Measurements from ENCODE around the gene LAIR2. TPM values are rescaled to one million over a fixed set of nuclear protein-coding genes. Genes with fewer than 3 reads are reported as not detected.

Gene LAIR2
- total and polyA plus RNA-seq, 2 of the 13 experiments (the other 11 are each of a cell fraction or from before 2014, with no cell fraction given): 1.3 to 1.9 TPM

- TF ChIP-seq BRD4 (CRISPR knock-in tag; IDR thresholded peaks at IDR 0.05): peak; percentile 61; the same call in 1 of the 2 replicates
- TF ChIP-seq ZNF782 (CRISPR knock-in tag; IDR thresholded peaks at IDR 0.05; ENCODE audit: borderline replicate concordance): no peak
- TF ChIP-seq ZNF251 (CRISPR knock-in tag; IDR thresholded peaks at IDR 0.05): no peak
- TF ChIP-seq ZNF768 (CRISPR knock-in tag; IDR thresholded peaks at IDR 0.05): peak; percentile 70; the same call in 1 of the 2 replicates
- no peak for TF ChIP-seq ZBTB26 (CRISPR knock-in tag; IDR thresholded peaks at IDR 0.05; ENCODE audit: borderline replicate concordance)
- peak; percentile 75 for TF ChIP-seq POLR2AphosphoS5 (IDR thresholded peaks at IDR 0.05; ENCODE audit: low read depth, low read length)
- no peak for TF ChIP-seq ZNF747 (CRISPR knock-in tag; IDR thresholded peaks at IDR 0.05; ENCODE audit: borderline replicate concordance)
- peak; percentile 75 for TF ChIP-seq PHF21A (CRISPR knock-in tag; IDR thresholded peaks at IDR 0.05)
- no peak for TF ChIP-seq ZNF549 (CRISPR knock-in tag; IDR thresholded peaks at IDR 0.05)
- TF ChIP-seq ZNF24 (IDR thresholded peaks at IDR 0.05): no peak
- no peak for TF ChIP-seq ZFP41 (CRISPR knock-in tag; IDR thresholded peaks at IDR 0.05; ENCODE audit: borderline replicate concordance)
- peak; percentile 41; the same call in 1 of the 2 replicates for TF ChIP-seq CTCF (CRISPR knock-in tag; IDR thresholded peaks at IDR 0.05)
- no peak for TF ChIP-seq KLF11 (CRISPR knock-in tag; IDR thresholded peaks at IDR 0.05)
- TF ChIP-seq YEATS2 (CRISPR knock-in tag; IDR thresholded peaks at IDR 0.05; ENCODE audit: borderline replicate concordance): peak; percentile 21; the same call in 1 of the 2 replicates
- no peak for TF ChIP-seq NFIB (CRISPR knock-in tag; IDR thresholded peaks at IDR 0.05; ENCODE audit: borderline replicate concordance)
- TF ChIP-seq GABPB1 (CRISPR knock-in tag; IDR thresholded peaks at IDR 0.05): peak; percentile 83
- TF ChIP-seq ARHGAP35 (CRISPR knock-in tag; IDR thresholded peaks at IDR 0.05; ENCODE audit: borderline replicate concordance): no peak
- no peak for TF ChIP-seq HMG20A (CRISPR knock-in tag; IDR thresholded peaks at IDR 0.05; ENCODE audit: borderline replicate concordance)
- TF ChIP-seq MXD1 (CRISPR knock-in tag; IDR thresholded peaks at IDR 0.05): no peak
- no peak for TF ChIP-seq CREB3 (CRISPR knock-in tag; IDR thresholded peaks at IDR 0.05)
- no peak for TF ChIP-seq EZH2 (conservative IDR thresholded peaks at IDR 0.05; ENCODE audit: low read depth, low read length)
- no peak for TF ChIP-seq JARID2 (CRISPR knock-in tag; IDR thresholded peaks at IDR 0.05; ENCODE audit: insufficient replicate concordance)
- TF ChIP-seq NR2F1 (CRISPR knock-in tag; IDR thresholded peaks at IDR 0.05): no peak
- TF ChIP-seq SKIL (CRISPR knock-in tag; IDR thresholded peaks at IDR 0.05; ENCODE audit: borderline replicate concordance): no peak
Measured at GRCh38 chr19:54464630-54465425, 37.8 kb upstream of the LAIR2 start (continued).
